Esophagus squamous epithelium (tissue), 5 donors: ENCODE results near the gene ERG28. TPM values are rescaled to one million over a fixed set of nuclear protein-coding genes. Genes with fewer than 3 reads are reported as not detected.

Source experiments
- DNase-seq: peaks from one replicate; lab custom pipeline; 2025; lab: John Stamatoyannopoulos, UW
- H3K27ac ChIP-seq, 4 donors: fragments of 200-600 bp; sonication (generic); one replicate each; pipeline ENCODE4 v1.5.1; 2016 to 2019; ENCODE audit warnings: mild to moderate bottlenecking in 1 of 4
- H3K27me3 ChIP-seq, 4 donors: fragments of 200-600 bp; sonication (generic); 1 replicate in 3 of 4; 2 replicates in 1 of 4; pipeline versions ENCODE4 v1.5.1 to v1.6.0; 2017 to 2021; ENCODE audit warnings: antibody characterized with exemption in 1 of 4
- H3K36me3 ChIP-seq, 3 donors: fragments of 200-600 bp; sonication (generic); one replicate each; pipeline ENCODE4 v1.5.1; 2016 to 2019
- H3K4me1 ChIP-seq, 3 donors: fragments of 200-600 bp; sonication (generic); one replicate each; pipeline ENCODE4 v1.5.1; 2017 to 2019
- H3K4me3 ChIP-seq, 4 donors: fragments of 200-600 bp; sonication (generic); 1 replicate in 3 of 4; 2 replicates in 1 of 4; pipeline ENCODE4 v1.5.1; 2016 to 2019; ENCODE audit warnings: mild to moderate bottlenecking in 2 of 4, moderate library complexity in 1 of 4
- H3K9me3 ChIP-seq, 3 donors: fragments of 200-600 bp; sonication (generic); one replicate each; pipeline ENCODE4 v1.5.1; 2016 to 2019
- CTCF ChIP-seq, 6 experiments: fragments of 450-650 bp in 4 of 6; fragments of 200-600 bp in 2 of 6; sonication (generic) in 2 of 6; IDR thresholded peaks; one replicate each; pipeline ENCODE4 v1.5.1; 2016 to 2019; ENCODE audit warnings: antibody characterized with exemption in 6 of 6, mild to moderate bottlenecking in 4 of 6, moderate library complexity in 4 of 6
- POLR2A ChIP-seq, 4 donors: fragments of 450-650 bp; IDR thresholded peaks; one replicate each; pipeline ENCODE4 v1.6.1; 2017; ENCODE audit warnings: antibody characterized with exemption in 4 of 4, mild to moderate bottlenecking in 4 of 4, moderate library complexity in 3 of 4
- WGBS, 2 donors: methylation state at CpG; one replicate each; pipeline ENCODE4 v1.1.5; 2018; 5-methylcytosine and 5-hydroxymethylcytosine counted together
- intact Hi-C: fragments of 100-400 bp; cut with DNase I; formaldehyde crosslinking; loops from one replicate; pipeline ENCODE4 v1.15.0; 2022
- total RNA-seq, 4 donors: library from RNA; depleted of rRNA; stranded (reverse); fragments of >200 nt; gene quantifications; one replicate each; pipeline ENCODE4 v1.1.0, GENCODE V29; 2016
- donor health status: DM: yes; HTN: yes; CAD: no.

The ERG28 gene
- total RNA-seq, 4 donors from 2014 or later: 14.5 to 23.2 (median 19.4) TPM

- Histone ChIP-seq H3K4me3 (no peak overlapping the region), H3K4me1 (peaks cover 14 to 28% (median 15%) of the 10 kb centered on the region in 3 donors), H3K27ac (no peak overlapping the region), H3K9me3 (peaks cover 0 to 6% (median 3%) of the 10 kb centered on the region in 3 donors), H3K27me3 (no peaks in the 10 kb centered on the region), H3K36me3 (no peaks in the 10 kb centered on the region)
- DNase-seq: no peak
- intact Hi-C loops: no loop called here
- 81 to 88% methylated on average over 4 of the region's 4 CpGs for WGBS, 2 donors
- TF ChIP-seq CTCF (IDR thresholded peaks at IDR 0.05) (no peak), POLR2A (IDR thresholded peaks at IDR 0.05) (no peak)
These were observed 48.5 kb downstream of the ERG28 start for GRCh38 chr14:75612157-75612556.

- Histone ChIP-seq H3K4me1 (peaks cover 17 to 36% (median 24%) of the 10 kb centered on the region in 3 donors), H3K9me3 (peaks cover 0 to 6% (median 3%) of the 10 kb centered on the region in 3 donors), H3K36me3 (no peaks in the 10 kb centered on the region), H3K27me3 (no peaks in the 10 kb centered on the region), H3K27ac (peak overlapping the region in 3 of 4 donors; percentile 8 to 65 (median 62)), H3K4me3 (no peak overlapping the region)
- no peak for TF ChIP-seq POLR2A (IDR thresholded peaks at IDR 0.05)
- TF ChIP-seq CTCF (IDR thresholded peaks at IDR 0.05): no peak
- intact Hi-C loops: no loop called here
- DNase-seq: no peak
- 66 to 78% methylated on average over 4 of the region's 4 CpGs for WGBS, 2 donors
These were observed 49.8 kb downstream of the ERG28 start for GRCh38 chr14:75610834-75611233.

- Histone ChIP-seq H3K4me1 (peaks cover 23 to 46% (median 33%) of the 10 kb centered on the region in 3 donors), H3K27me3 (no peaks in the 10 kb centered on the region), H3K36me3 (no peaks in the 10 kb centered on the region), H3K4me3 (no peak overlapping the region), H3K9me3 (peaks cover 0 to 6% (median 3%) of the 10 kb centered on the region in 3 donors), H3K27ac (peak overlapping the region in 3 of 4 donors; percentile 8 to 65 (median 40))
- DNase-seq: no peak
- no peak for TF ChIP-seq POLR2A (IDR thresholded peaks at IDR 0.05)
- TF ChIP-seq CTCF (IDR thresholded peaks at IDR 0.05): no peak
- 46 to 60% methylated on average over 9 of the region's 9 CpGs for WGBS, 2 donors
- intact Hi-C loops: no loop called here
These were observed 50.8 kb downstream of the ERG28 start for GRCh38 chr14:75609606-75610475.

GRCh38 chr14:75609116-75609515 lies 51.6 kb downstream of the ERG28 start:
- Histone ChIP-seq H3K27me3 (no peaks in the 10 kb centered on the region), H3K36me3 (no peaks in the 10 kb centered on the region), H3K4me1 (peaks cover 23 to 50% (median 35%) of the 10 kb centered on the region in 3 donors), H3K4me3 (no peak overlapping the region), H3K9me3 (peaks cover 0 to 6% (median 3%) of the 10 kb centered on the region in 3 donors), H3K27ac (peak overlapping the region in 1 of 4 donors; percentile 40)
- intact Hi-C loops: no loop called here
- TF ChIP-seq POLR2A (IDR thresholded peaks at IDR 0.05) (no peak), CTCF (IDR thresholded peaks at IDR 0.05) (no peak)
- WGBS, 2 donors: 70 to 88% methylated on average over 4 of the region's 4 CpGs
- no peak for DNase-seq
